HG02938 (cell line): ENCODE measurements around the gene CARS2.
"Not testable (repeated sequence)": the region's sequence is repeated elsewhere in the genome, so short reads cannot be mapped to it uniquely, and the experiment has no call there.

Experiments
- ATAC-seq: cut with Tn5 transposase; IDR thresholded peaks from one replicate; pipeline ENCODE4 v1.9.1; 2021; ENCODE audit warnings: mild to moderate bottlenecking, moderate library complexity; ENCODE audit not compliant: unreplicated experiment

Gene CARS2

GRCh38 chr13:110639935-110640334 is 66.0 kb downstream of the CARS2 start:
- no peak for ATAC-seq

- ATAC-seq, result no peak
These were observed 66.8 kb downstream of the CARS2 start for GRCh38 chr13:110638814-110639806.

- ATAC-seq, result no peak
These were observed 67.7 kb downstream of the CARS2 start for GRCh38 chr13:110638257-110638656.

- no peak for ATAC-seq
These were observed 68.2 kb downstream of the CARS2 start for GRCh38 chr13:110637747-110638146.

GRCh38 chr13:110637275-110637674 is 68.6 kb downstream of the CARS2 start:
- no peak for ATAC-seq

- no peak for ATAC-seq
These were observed 69.2 kb downstream of the CARS2 start for GRCh38 chr13:110636701-110637201.

- ATAC-seq, result no peak
These were observed 69.9 kb downstream of the CARS2 start for GRCh38 chr13:110636053-110636475.

- ATAC-seq, result no peak
These were observed 70.4 kb downstream of the CARS2 start for GRCh38 chr13:110635405-110636002.

- ATAC-seq, result no peak
These were observed 71.4 kb downstream of the CARS2 start for GRCh38 chr13:110634558-110634957.

- ATAC-seq, result no peak
These were observed 72.1 kb downstream of the CARS2 start for GRCh38 chr13:110633776-110634175.

- ATAC-seq, result not testable (repeated sequence)
These were observed 73.7 kb downstream of the CARS2 start for GRCh38 chr13:110632255-110632654.

GRCh38 chr13:110630566-110631119 is 75.3 kb downstream of the CARS2 start:
- no peak for ATAC-seq

- no peak for ATAC-seq
These were observed 76.2 kb downstream of the CARS2 start for GRCh38 chr13:110629735-110630134.

GRCh38 chr13:110628952-110629701 is 76.8 kb downstream of the CARS2 start:
- ATAC-seq, result no peak

- no peak for ATAC-seq
These were observed 77.5 kb downstream of the CARS2 start for GRCh38 chr13:110628477-110628793.

- ATAC-seq, result no peak
These were observed 78.0 kb downstream of the CARS2 start for GRCh38 chr13:110627761-110628476.

GRCh38 chr13:110627351-110627750 is 78.6 kb downstream of the CARS2 start:
- ATAC-seq, result no peak

GRCh38 chr13:110626521-110626920 is 79.4 kb downstream of the CARS2 start:
- no peak for ATAC-seq

GRCh38 chr13:110625771-110626321 is 80.1 kb downstream of the CARS2 start:
- no peak for ATAC-seq
